ENCODE data around the gene SLC9B1.

- TF ChIP-seq ZNF670 (tag by site-specific recombination; IDR thresholded peaks at IDR 0.05; ENCODE audit: low read depth): no peak
- TF ChIP-seq ZNF394 (tag by site-specific recombination; IDR thresholded peaks at IDR 0.05; ENCODE audit: borderline replicate concordance): no peak
- TF ChIP-seq, protein P1, sequence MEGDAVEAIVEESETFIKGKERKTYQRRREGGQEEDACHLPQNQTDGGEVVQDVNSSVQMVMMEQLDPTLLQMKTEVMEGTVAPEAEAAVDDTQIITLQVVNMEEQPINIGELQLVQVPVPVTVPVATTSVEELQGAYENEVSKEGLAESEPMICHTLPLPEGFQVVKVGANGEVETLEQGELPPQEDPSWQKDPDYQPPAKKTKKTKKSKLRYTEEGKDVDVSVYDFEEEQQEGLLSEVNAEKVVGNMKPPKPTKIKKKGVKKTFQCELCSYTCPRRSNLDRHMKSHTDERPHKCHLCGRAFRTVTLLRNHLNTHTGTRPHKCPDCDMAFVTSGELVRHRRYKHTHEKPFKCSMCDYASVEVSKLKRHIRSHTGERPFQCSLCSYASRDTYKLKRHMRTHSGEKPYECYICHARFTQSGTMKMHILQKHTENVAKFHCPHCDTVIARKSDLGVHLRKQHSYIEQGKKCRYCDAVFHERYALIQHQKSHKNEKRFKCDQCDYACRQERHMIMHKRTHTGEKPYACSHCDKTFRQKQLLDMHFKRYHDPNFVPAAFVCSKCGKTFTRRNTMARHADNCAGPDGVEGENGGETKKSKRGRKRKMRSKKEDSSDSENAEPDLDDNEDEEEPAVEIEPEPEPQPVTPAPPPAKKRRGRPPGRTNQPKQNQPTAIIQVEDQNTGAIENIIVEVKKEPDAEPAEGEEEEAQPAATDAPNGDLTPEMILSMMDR (tag by site-specific recombination; IDR thresholded peaks at IDR 0.05): no peak
- no peak for TF ChIP-seq TCF7L2 (IDR thresholded peaks at IDR 0.05; ENCODE audit: borderline replicate concordance, low read depth, low read length)
- TF ChIP-seq ZNF639 (tag by site-specific recombination; IDR thresholded peaks at IDR 0.05): no peak
- no peak for TF ChIP-seq ZNF776 (tag by site-specific recombination; IDR thresholded peaks at IDR 0.05; ENCODE audit: borderline replicate concordance)
- no peak for TF ChIP-seq ZNF239 (tag by site-specific recombination; IDR thresholded peaks at IDR 0.05)
These were observed 24.7 kb upstream of the SLC9B1 start for GRCh38 chr4:103044183-103044582.

All from HEK293 (cell line).